ENCODE measurements around the gene GXYLT2.

The GXYLT2 gene

GRCh38 chr3:72891053-72891855 is 3.4 kb downstream of the GXYLT2 start (continued):
- TF ChIP-seq PRDM10 (tag by site-specific recombination; IDR thresholded peaks at IDR 0.05) (peak; percentile 41; the same call in 1 of the 2 replicates), GLIS1 (tag by site-specific recombination; IDR thresholded peaks at IDR 0.05) (peak; percentile 49; the same call in 1 of the 2 replicates), ZNF362 (tag by site-specific recombination; IDR thresholded peaks at IDR 0.05) (no peak), PRDM4 (tag by site-specific recombination; IDR thresholded peaks at IDR 0.05) (no peak), ZBTB17 (tag by site-specific recombination; IDR thresholded peaks at IDR 0.05) (peak; percentile 63), ZNF596 (tag by site-specific recombination; IDR thresholded peaks at IDR 0.05) (no peak), PATZ1 (tag by site-specific recombination; IDR thresholded peaks at IDR 0.05) (peak; percentile 87), ZNF394 (tag by site-specific recombination; IDR thresholded peaks at IDR 0.05; ENCODE audit: borderline replicate concordance) (peak; percentile 42; the same call in 1 of the 2 replicates), TRIM28 (IDR thresholded peaks at IDR 0.05; ENCODE audit: borderline replicate concordance, low read length) (0 out of 2 replicates have a peak, but pooled peaks have one; percentile 36), ZNF555 (tag by site-specific recombination; conservative IDR thresholded peaks at IDR 0.05) (no peak), ZEB2 (tag by site-specific recombination; IDR thresholded peaks at IDR 0.05) (peak; percentile 50; the same call in 1 of the 2 replicates), ZSCAN23 (tag by site-specific recombination; IDR thresholded peaks at IDR 0.05) (no peak), ZNF660 (tag by site-specific recombination; IDR thresholded peaks at IDR 0.05) (no peak; the same call in 1 of the 2 replicates), ZNF366 (tag by site-specific recombination; conservative IDR thresholded peaks at IDR 0.05) (peak; percentile 87)

- Histone ChIP-seq H3K4me3 (ENCODE audit: low read depth, low read length) (no peak overlapping the region), H3K36me3 (ENCODE audit: control insufficient read depth in 2 of 2, insufficient read depth in 1 of 2, low read length in 2 of 2) (no peaks in the 10 kb centered on the region), H3K9me3 (ENCODE audit: control insufficient read depth, insufficient read depth, low read depth, low read length) (no peaks in the 10 kb centered on the region), H3K4me1 (ENCODE audit: control insufficient read depth, insufficient read depth, low read length) (peaks cover 19% of the 10 kb centered on the region), H3K27ac (ENCODE audit: extremely low read depth, low read depth, low read length) (no peak overlapping the region)
- ChIA-PET POLR2A (interaction anchor here (0.6 to 1.8 kb wide), 2 partner anchors 15 to 237 kb away, joined by 4 read pairs; no protein-coding TSS in a partner anchor), CTCF (interaction anchor here (0.7 to 2.7 kb wide), 6 partner anchors 9 to 1163 kb away, joined by 3 to 12 read pairs (median 6); no protein-coding TSS in a partner anchor)
- TF ChIP-seq SP7 (tag by site-specific recombination; IDR thresholded peaks at IDR 0.05) (0 out of 2 replicates have a peak, but pooled peaks have one; percentile 25), ZNF544 (tag by site-specific recombination; IDR thresholded peaks at IDR 0.05) (no peak), ZBTB21 (tag by site-specific recombination; IDR thresholded peaks at IDR 0.05) (0 out of 2 replicates have a peak, but pooled peaks have one; percentile 28), ZEB2 (tag by site-specific recombination; IDR thresholded peaks at IDR 0.05) (0 out of 2 replicates have a peak, but pooled peaks have one; percentile 53), ZNF629 (tag by site-specific recombination; IDR thresholded peaks at IDR 0.05) (peak; percentile 66), ATF2 (tag by site-specific recombination; IDR thresholded peaks at IDR 0.05; ENCODE audit: low read depth) (peak; percentile 68; the same call in 1 of the 2 replicates), ZBTB8A (tag by site-specific recombination; IDR thresholded peaks at IDR 0.05) (0 out of 2 replicates have a peak, but pooled peaks have one; percentile 11), ZNF660 (tag by site-specific recombination; IDR thresholded peaks at IDR 0.05) (peak; percentile 37; the same call in 1 of the 2 replicates), ZNF692 (tag by site-specific recombination; IDR thresholded peaks at IDR 0.05) (0 out of 2 replicates have a peak, but pooled peaks have one; percentile 28)
Measured at GRCh38 chr3:72892081-72892775, 4.4 kb downstream of the GXYLT2 start.

Data from HEK293 (cell line).